HG03060 (cell line): Measurements from ENCODE around the gene PTH1R.

Source experiments
- ATAC-seq: cut with Tn5 transposase; IDR thresholded peaks from one replicate; pipeline ENCODE4 v1.9.1; 2021; ENCODE audit warnings: low read depth, moderate number of reproducible peaks; ENCODE audit not compliant: unreplicated experiment

The PTH1R gene

GRCh38 chr3:46939578-46940445, 62.3 kb downstream of the PTH1R start:
- no peak for ATAC-seq

- no peak for ATAC-seq
Measured at GRCh38 chr3:46942076-46942475, 64.6 kb downstream of the PTH1R start.

GRCh38 chr3:46942481-46943236, 65.1 kb downstream of the PTH1R start:
- ATAC-seq = no peak

- ATAC-seq = no peak
Measured at GRCh38 chr3:46943237-46944187, 66.0 kb downstream of the PTH1R start.

- ATAC-seq = no peak
Measured at GRCh38 chr3:46944191-46944590, 66.7 kb downstream of the PTH1R start.

GRCh38 chr3:46946416-46946815, 68.9 kb downstream of the PTH1R start:
- ATAC-seq = no peak

- no peak for ATAC-seq
Measured at GRCh38 chr3:46946856-46947545, 69.5 kb downstream of the PTH1R start.

GRCh38 chr3:46947546-46947901, 70.0 kb downstream of the PTH1R start:
- ATAC-seq = no peak

GRCh38 chr3:46947981-46948791, 70.7 kb downstream of the PTH1R start:
- ATAC-seq = no peak

- ATAC-seq = no peak
Measured at GRCh38 chr3:46948830-46949671, 71.5 kb downstream of the PTH1R start.

- no peak for ATAC-seq
Measured at GRCh38 chr3:46950177-46950576, 72.7 kb downstream of the PTH1R start.

- no peak for ATAC-seq
Measured at GRCh38 chr3:46950650-46951241, 73.2 kb downstream of the PTH1R start.

- no peak for ATAC-seq
Measured at GRCh38 chr3:46952813-46953212, 75.3 kb downstream of the PTH1R start.
